Loucy (cell line): ENCODE measurements around the gene MICAL3.
"Not testable (repeated sequence)": the region's sequence is repeated elsewhere in the genome, so short reads cannot be mapped to it uniquely, and the experiment has no call there.

Experiments used
- H2AFZ ChIP-seq: fragments of 200-600 bp; sonication (generic); 2 replicates; pipeline ENCODE4 v1.6.0; 2016; ENCODE audit warnings: antibody characterized with exemption, mild to moderate bottlenecking, low read length, moderate library complexity
- H3F3A ChIP-seq: fragments of 200-600 bp; 2 replicates; pipeline ENCODE4 v1.6.0; 2016; ENCODE audit warnings: antibody characterized with exemption, low read depth, mild to moderate bottlenecking
- H3K27me3 ChIP-seq: fragments of 200-600 bp; sonication (generic); 2 replicates; pipeline ENCODE4 v1.6.1; 2014; ENCODE audit warnings: low read length, mild to moderate bottlenecking; ENCODE audit not compliant: insufficient read depth, poor library complexity, severe bottlenecking
- H3K36me3 ChIP-seq: fragments of 200-600 bp; sonication (generic); 2 replicates; pipeline ENCODE4 v1.6.1; 2016; ENCODE audit warnings: low read length; ENCODE audit not compliant: insufficient read depth
- H3K4me1 ChIP-seq: fragments of 200-600 bp; sonication (generic); 2 replicates; pipeline ENCODE4 v1.5.1; 2014; ENCODE audit warnings: low read length, mild to moderate bottlenecking; ENCODE audit not compliant: insufficient read depth, poor library complexity, severe bottlenecking
- H3K4me2 ChIP-seq: fragments of 200-600 bp; sonication (generic); 2 replicates; pipeline ENCODE4 v1.6.0; 2014; ENCODE audit warnings: antibody characterized with exemption, low read length, low read depth, mild to moderate bottlenecking; ENCODE audit not compliant: poor library complexity, severe bottlenecking
- H3K4me3 ChIP-seq: fragments of 200-600 bp; sonication (generic); 2 replicates; pipeline ENCODE4 v1.5.1; 2014; ENCODE audit warnings: low read length, mild to moderate bottlenecking, mixed read lengths; ENCODE audit not compliant: poor library complexity, severe bottlenecking
- H3K79me2 ChIP-seq: fragments of 200-600 bp; sonication (generic); 2 replicates; pipeline ENCODE4 v1.6.1; 2014; ENCODE audit warnings: low read length; ENCODE audit not compliant: insufficient read depth
- H3K9ac ChIP-seq: fragments of 200-600 bp; sonication (generic); 2 replicates; pipeline ENCODE4 v1.6.0; 2014; ENCODE audit warnings: mild to moderate bottlenecking, low read depth, low read length, moderate library complexity; ENCODE audit not compliant: poor library complexity, severe bottlenecking
- H3K9me2 ChIP-seq: fragments of 200-600 bp; sonication (generic); replicated peaks from 2 replicates; pipeline ENCODE4 v1.6.1; 2016; ENCODE audit warnings: low read depth, low read length, mixed read lengths
- H3K9me3 ChIP-seq: fragments of 200-600 bp; sonication (generic); 2 replicates; pipeline ENCODE4 v1.6.1; 2014; ENCODE audit warnings: mild to moderate bottlenecking, antibody characterized with exemption, low read length, low read depth; ENCODE audit not compliant: insufficient read depth
- H4K20me1 ChIP-seq: fragments of 200-600 bp; sonication (generic); 2 replicates; pipeline ENCODE4 v1.6.0; 2014; ENCODE audit warnings: antibody characterized with exemption, low read length, mild to moderate bottlenecking; ENCODE audit not compliant: insufficient read depth, poor library complexity, severe bottlenecking
- EZH2phosphoT487 ChIP-seq: fragments of 200-600 bp; IDR thresholded peaks from 2 replicates; pipeline ENCODE4 v1.6.1; 2018; ENCODE audit warnings: antibody characterized with exemption, mild to moderate bottlenecking, moderate library complexity, borderline replicate concordance
- TF ChIP-seq, protein P1 (sequence below): fragments of 200-600 bp; sonication (generic); conservative IDR thresholded peaks from 2 replicates; pipeline ENCODE4 v1.5.1; 2014; ENCODE audit warnings: mild to moderate bottlenecking, antibody characterized with exemption, low read length

MICAL3 gene

DNA sequence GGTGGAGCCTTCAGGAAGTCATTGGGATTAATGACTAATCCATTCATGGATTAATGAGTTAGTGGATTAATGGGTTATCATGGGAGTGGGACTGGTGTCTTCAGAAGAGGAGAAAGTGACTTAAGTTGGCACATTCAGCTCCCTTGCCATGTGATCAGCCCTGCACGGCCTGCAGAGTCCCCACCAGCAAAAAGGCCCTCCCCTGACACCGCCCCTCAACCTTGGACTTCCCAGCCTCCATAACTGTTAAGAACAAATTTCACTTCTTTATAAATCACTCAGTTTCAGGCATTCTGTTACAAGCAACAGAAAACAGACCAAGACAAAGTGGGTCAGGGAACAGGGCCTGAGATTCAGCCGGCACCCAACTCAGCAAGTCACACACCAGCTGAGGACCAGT lies 85.3 kb downstream of the MICAL3 start:
- H3K79me2 ChIP-seq, result peaks cover 72% of the 10 kb centered on the region
- H3K27me3 ChIP-seq, result no peaks in the 10 kb centered on the region
- TF ChIP-seq EZH2phosphoT487, result no peak
- TF ChIP-seq, protein P1, sequence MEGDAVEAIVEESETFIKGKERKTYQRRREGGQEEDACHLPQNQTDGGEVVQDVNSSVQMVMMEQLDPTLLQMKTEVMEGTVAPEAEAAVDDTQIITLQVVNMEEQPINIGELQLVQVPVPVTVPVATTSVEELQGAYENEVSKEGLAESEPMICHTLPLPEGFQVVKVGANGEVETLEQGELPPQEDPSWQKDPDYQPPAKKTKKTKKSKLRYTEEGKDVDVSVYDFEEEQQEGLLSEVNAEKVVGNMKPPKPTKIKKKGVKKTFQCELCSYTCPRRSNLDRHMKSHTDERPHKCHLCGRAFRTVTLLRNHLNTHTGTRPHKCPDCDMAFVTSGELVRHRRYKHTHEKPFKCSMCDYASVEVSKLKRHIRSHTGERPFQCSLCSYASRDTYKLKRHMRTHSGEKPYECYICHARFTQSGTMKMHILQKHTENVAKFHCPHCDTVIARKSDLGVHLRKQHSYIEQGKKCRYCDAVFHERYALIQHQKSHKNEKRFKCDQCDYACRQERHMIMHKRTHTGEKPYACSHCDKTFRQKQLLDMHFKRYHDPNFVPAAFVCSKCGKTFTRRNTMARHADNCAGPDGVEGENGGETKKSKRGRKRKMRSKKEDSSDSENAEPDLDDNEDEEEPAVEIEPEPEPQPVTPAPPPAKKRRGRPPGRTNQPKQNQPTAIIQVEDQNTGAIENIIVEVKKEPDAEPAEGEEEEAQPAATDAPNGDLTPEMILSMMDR, result no peak
- H3K36me3 ChIP-seq, result no peaks in the 10 kb centered on the region; the same call in 1 of the 2 replicates
- H3F3A ChIP-seq, result no peaks in the 10 kb centered on the region
- no peak overlapping the region for H2AFZ ChIP-seq
- peaks cover 5% of the 10 kb centered on the region for H4K20me1 ChIP-seq
- no peak overlapping the region for H3K4me2 ChIP-seq
- no peaks in the 10 kb centered on the region for H3K4me1 ChIP-seq
- H3K9ac ChIP-seq, result no peak overlapping the region
- no peaks in the 10 kb centered on the region for H3K9me3 ChIP-seq
- H3K9me2 ChIP-seq, result no peaks in the 10 kb centered on the region
- no peak overlapping the region for H3K4me3 ChIP-seq

DNA sequence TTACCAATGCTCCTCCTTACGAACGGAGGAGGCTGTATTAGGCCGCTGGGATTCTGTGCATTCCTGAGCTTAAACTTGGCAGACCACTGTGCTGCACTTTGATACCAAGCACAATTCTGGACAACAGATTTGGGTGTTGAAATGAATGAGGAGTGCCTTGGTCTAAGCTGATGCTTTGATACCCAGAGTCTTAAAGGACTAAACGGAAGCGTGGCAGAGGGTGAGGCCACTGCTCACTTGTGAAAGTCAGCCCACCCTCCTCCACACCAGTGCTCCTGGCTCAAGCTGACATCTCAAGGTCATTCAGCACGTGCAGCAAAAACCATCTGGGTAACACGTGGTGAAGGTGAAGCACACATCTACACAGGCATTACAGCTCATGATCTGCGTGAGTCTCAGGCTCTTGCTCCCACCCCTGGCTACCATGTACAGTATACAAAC lies 85.9 kb downstream of the MICAL3 start:
- no peaks in the 10 kb centered on the region for H3K4me1 ChIP-seq
- H3K4me2 ChIP-seq, result no peak overlapping the region
- no peaks in the 10 kb centered on the region for H3F3A ChIP-seq
- no peaks in the 10 kb centered on the region for H3K9me2 ChIP-seq
- H3K36me3 ChIP-seq, result no peaks in the 10 kb centered on the region; the same call in 1 of the 2 replicates
- H3K9ac ChIP-seq, result no peak overlapping the region
- H3K9me3 ChIP-seq, result no peaks in the 10 kb centered on the region
- TF ChIP-seq EZH2phosphoT487, result no peak
- TF ChIP-seq, protein P1, result no peak
- no peak overlapping the region for H2AFZ ChIP-seq
- H3K4me3 ChIP-seq, result no peak overlapping the region
- peaks cover 69% of the 10 kb centered on the region for H3K79me2 ChIP-seq
- H4K20me1 ChIP-seq, result peaks cover 5% of the 10 kb centered on the region
- no peaks in the 10 kb centered on the region for H3K27me3 ChIP-seq

DNA sequence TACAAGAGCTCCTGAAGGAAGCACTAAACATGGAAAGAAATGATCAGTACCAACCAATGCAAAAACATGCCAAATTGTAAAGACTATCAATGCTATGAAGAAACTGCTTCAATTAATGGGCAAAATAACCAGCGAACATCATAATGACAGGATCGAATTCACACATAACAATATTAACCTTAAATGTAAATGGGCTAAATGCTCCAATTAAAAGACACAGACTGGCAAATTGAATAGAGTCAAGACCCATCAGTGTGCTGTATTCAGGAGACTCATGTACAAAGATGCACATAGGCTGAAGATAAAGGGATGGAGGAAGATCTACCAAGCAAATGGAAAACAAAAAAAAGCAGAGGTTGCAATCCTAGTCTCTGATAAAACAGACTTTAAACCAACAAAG lies 91.9 kb downstream of the MICAL3 start:
- not testable (repeated sequence) for H3K4me3 ChIP-seq

DNA sequence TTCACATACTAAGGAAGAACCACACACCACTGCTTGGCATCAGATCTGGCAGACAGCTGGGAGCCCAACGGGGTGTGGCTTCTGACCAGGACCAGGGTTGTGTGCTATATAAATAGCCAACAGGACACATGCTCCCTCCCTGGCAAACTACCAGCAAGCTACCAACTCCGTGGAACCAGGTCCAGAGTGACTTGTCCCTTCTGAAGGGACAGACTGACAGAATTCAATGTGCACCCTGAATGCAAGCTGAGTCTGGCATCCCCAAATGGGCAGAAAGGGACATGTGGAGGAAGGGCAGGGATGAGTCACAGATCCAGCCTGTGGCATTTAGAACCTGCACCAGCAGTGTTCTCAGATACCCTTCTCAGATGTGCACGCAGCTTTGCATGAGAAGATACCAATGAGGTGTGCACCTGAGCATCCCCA lies 92.9 kb downstream of the MICAL3 start:
- Histone ChIP-seq H3K27me3 (no peaks in the 10 kb centered on the region), H3K9me3 (no peaks in the 10 kb centered on the region), H3K9ac (no peak overlapping the region), H3K4me3 (no peak overlapping the region), H4K20me1 (peaks cover 7% of the 10 kb centered on the region), H3K9me2 (no peaks in the 10 kb centered on the region), H3K36me3 (no peaks in the 10 kb centered on the region), H3K4me1 (peaks cover 6% of the 10 kb centered on the region), H3K4me2 (no peak overlapping the region), H3F3A (no peaks in the 10 kb centered on the region), H3K79me2 (peaks cover 57% of the 10 kb centered on the region), H2AFZ (no peak overlapping the region)
- TF ChIP-seq EZH2phosphoT487, result no peak
- TF ChIP-seq, protein P1, result no peak

More for the DNA sequence above, 91.9 kb downstream of the MICAL3 start:
- not testable (repeated sequence) for H3K9me3 ChIP-seq, H3F3A ChIP-seq, H3K9ac ChIP-seq, H2AFZ ChIP-seq, H3K4me1 ChIP-seq, H3K4me2 ChIP-seq, H3K27me3 ChIP-seq, H3K9me2 ChIP-seq, H3K36me3 ChIP-seq, H4K20me1 ChIP-seq
- peaks cover 55% of the 10 kb centered on the region for H3K79me2 ChIP-seq
